HAP-1 (cell line): ENCODE measurements around the gene COQ2.
A peak's percentile ranks its signal among the peaks of the same experiment; 100 is the strongest.
"Not testable (repeated sequence)": the region's sequence is repeated elsewhere in the genome, so short reads cannot be mapped to it uniquely, and the experiment has no call there.

ENCODE experiments used
- DNase-seq, 2 experiments: peaks; one replicate each; pipeline ENCODE4 v3.0.0-alpha.2; 2016 to 2020; ENCODE audit warnings: low spot score in 2 of 2
- H3K27me3 ChIP-seq: fragments of 250-450 bp; sonication (Bioruptor Pico); 2 replicates; pipeline ENCODE4 v1.5.1; 2020; ENCODE audit warnings: low read depth, mild to moderate bottlenecking, moderate library complexity
- H3K36me3 ChIP-seq: fragments of 250-450 bp; sonication (Bioruptor Pico); replicated peaks from 2 replicates; pipeline ENCODE4 v1.5.1; 2020; ENCODE audit warnings: mild to moderate bottlenecking
- H3K4me1 ChIP-seq: fragments of 250-450 bp; sonication (Bioruptor Pico); 2 replicates; pipeline ENCODE4 v1.5.1; 2020; ENCODE audit warnings: mild to moderate bottlenecking
- H3K4me3 ChIP-seq: fragments of 250-450 bp; sonication (Bioruptor Pico); 2 replicates; pipeline ENCODE4 v1.5.1; 2020; ENCODE audit warnings: mild to moderate bottlenecking, moderate library complexity
- H3K9me3 ChIP-seq: fragments of 250-450 bp; sonication (Bioruptor Pico); 2 replicates; pipeline ENCODE4 v1.5.1; 2020; ENCODE audit warnings: mild to moderate bottlenecking, moderate library complexity
- in situ Hi-C: fragments of 300-500 bp; cut with MboI; formaldehyde crosslinking; loops from 3 replicates; pipeline ENCODE4 v1.14.3; 2020; ENCODE audit warnings: low sequenced_read_pairs, inconsistent platforms, mixed read lengths

COQ2 gene

DNA sequence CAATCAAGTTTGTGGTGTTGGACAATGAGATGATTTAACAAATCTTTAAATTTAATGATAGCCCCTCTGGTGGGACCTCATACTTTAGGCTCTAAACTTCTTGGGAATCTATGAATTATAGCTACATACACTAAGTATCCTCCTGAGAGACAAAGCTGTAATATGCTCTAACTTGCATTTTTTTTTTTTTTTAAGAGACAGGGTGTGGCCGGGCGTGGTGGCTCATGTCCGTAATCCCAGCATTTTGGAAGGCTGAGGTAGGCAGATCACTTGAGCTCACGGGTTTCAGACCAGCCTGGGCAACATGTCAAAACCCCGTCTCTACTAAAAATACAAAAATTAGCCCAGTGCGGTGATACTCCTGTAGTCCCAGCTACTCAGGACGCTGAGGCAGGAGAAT, 23.3 kb upstream of the COQ2 start:
- DNase-seq, result no peak
- Histone ChIP-seq H3K4me1 (no peaks in the 10 kb centered on the region), H3K4me3 (no peak overlapping the region), H3K9me3 (no peaks in the 10 kb centered on the region; the same call in 1 of the 2 replicates), H3K36me3 (peaks cover 5% of the 10 kb centered on the region), H3K27me3 (no peaks in the 10 kb centered on the region)
- in situ Hi-C loops, result no loop called here

DNA sequence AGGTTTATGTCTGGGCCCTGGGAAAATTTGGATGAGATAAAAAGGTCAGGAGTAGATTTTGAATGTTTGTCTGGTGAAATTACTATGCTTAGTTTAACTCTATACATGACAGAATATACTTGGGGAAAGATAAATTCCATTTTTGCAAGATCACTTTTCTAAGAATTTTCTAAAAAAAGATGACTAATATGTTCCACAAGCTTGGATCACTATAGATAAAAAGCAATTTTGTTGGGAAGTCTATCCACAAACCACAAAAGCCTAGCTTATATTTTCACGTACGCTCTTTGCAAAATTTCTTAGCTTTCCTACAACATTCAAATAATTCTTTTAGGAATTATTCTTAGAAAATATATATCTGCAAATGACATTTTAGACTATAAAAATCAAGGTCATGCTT, 20.6 kb upstream of the COQ2 start:
- Histone ChIP-seq H3K36me3 (peaks cover 12% of the 10 kb centered on the region), H3K9me3 (no peaks in the 10 kb centered on the region; the same call in 1 of the 2 replicates), H3K4me1 (no peaks in the 10 kb centered on the region), H3K4me3 (no peak overlapping the region), H3K27me3 (no peaks in the 10 kb centered on the region)
- in situ Hi-C loops, result no loop called here
- no peak for DNase-seq

DNA sequence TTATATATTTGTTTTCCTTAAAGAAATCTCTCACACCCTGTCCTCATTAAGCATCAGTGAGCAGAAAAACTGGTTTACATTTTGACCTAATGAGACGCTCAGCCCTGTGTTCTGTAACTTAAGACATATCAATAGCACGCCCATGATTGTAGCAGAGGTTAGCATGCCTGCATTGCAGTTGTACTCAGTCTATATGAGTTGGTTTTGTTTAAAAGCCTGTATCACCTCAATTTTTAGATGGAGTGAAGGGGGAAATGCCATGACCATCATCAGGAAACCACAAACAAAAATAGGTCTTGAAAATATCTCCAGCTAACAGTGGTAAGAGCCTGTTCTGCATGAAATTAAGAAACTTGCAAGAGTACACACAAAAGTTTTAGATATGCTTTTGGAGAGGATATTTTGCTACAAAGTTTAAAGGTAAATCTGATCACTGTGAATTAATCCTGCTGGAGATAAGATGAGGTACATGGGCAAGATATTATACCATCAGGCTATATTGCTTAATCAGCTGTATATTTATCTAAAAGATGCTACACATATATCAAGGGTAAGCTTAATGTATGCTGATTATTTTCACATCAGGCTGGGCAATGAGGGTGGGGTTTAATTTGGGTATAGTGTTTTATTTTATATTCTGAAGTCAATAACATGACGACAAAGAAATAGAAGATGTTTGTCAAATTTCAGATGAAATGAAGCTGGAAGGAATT, 13.1 kb upstream of the COQ2 start:
- no peaks in the 10 kb centered on the region for H3K9me3 ChIP-seq
- no peak for DNase-seq
- no peaks in the 10 kb centered on the region for H3K4me1 ChIP-seq
- no peak overlapping the region for H3K4me3 ChIP-seq
- H3K27me3 ChIP-seq, result no peaks in the 10 kb centered on the region
- in situ Hi-C loops, result no loop called here
- peaks cover 11% of the 10 kb centered on the region for H3K36me3 ChIP-seq

DNA sequence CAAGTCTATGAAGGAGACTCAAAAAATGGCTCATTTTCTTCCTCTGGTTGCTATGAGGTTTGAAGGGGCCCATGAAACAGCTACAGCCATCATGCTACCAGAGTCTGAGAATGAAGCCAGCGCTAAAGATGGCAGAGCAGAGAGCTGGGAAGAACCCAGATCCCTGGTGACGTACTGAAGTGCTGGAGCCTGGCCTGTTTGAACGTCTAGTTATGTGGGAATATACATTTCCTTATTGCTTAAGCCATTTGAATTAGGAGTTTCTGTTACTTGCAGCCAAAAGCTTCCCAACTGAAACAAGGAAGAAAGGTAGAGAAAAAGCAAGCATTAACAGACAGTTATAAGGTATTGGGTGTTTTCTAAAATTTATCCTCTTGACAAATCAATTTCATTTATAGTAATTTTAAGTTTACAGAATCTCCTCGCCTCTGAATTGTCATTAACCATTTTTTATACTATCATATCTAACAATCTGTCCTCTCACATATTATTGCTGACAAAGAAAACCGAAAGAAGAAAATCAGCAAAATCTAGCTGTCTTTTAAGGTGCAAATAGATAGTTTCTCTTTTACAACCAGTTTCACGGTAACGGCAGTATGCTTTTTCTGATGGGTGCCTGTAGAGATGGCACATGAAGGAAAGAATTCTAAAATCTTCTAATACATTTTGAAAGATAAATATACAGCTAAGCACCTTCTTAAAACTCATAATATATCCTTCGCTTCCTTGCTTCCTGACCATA, 8.9 kb upstream of the COQ2 start:
- Histone ChIP-seq H3K4me3 (no peak overlapping the region), H3K36me3 (no peaks in the 10 kb centered on the region; the same call in 1 of the 2 replicates), H3K9me3 (no peaks in the 10 kb centered on the region), H3K4me1 (no peaks in the 10 kb centered on the region), H3K27me3 (no peaks in the 10 kb centered on the region)
- in situ Hi-C loops, result no loop called here
- DNase-seq, result no peak

DNA sequence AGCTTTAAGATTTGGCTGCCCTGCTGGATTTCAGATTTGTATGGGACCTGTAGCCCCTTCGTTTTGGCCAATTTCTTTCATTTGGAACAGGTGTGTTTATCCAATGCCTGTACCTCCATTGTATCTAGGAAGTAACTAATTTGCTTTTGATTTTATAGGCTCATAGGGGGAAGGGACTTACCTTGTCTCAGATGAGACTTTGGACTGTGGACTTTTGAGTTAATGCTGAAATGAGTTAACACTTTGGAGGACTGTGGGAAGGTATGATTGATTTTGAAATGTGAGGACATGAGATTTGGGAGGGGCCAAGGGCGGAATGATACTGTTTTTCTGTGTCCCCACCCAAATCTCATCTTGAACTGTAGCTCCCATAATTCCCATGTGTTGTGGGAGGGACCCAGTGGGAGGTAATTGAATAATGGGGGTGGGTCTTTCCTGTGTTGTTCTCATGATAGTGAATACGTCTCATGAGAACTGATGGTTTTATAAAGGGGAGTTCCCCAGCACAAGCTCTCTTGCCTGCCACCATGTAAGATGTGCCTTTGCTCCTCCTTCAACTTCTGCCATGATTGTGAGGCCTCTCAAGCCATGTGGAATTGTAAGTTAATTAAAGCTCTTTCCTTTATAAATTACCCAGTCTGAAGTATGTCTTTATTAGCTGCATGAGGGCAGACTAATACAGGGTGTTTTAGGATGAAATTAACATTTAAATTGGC, 5.6 kb upstream of the COQ2 start:
- in situ Hi-C loops, H3K9me3 ChIP-seq, DNase-seq, H3K27me3 ChIP-seq, H3K36me3 ChIP-seq, H3K4me1 ChIP-seq, H3K4me3 ChIP-seq: not testable (repeated sequence)

DNA sequence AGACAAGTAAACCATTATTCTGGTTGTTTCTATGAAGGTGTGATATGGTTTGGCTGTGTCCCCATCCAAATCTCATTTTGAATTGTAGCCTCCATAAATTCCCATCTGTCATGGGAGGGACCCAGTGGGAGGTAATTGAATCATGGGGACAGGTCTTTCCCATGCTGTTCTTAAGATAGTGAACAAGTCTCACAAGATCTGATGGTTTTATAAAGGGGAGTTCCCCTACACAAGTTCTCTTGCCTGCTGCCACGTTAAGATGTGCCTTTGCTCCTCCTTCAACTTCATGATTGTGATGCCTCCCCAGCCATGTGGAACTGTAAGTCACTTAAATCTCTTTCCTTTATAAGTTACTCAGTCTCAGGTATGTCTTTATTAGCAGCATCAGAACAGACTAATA, 3.8 kb upstream of the COQ2 start:
- in situ Hi-C loops, DNase-seq, H3K27me3 ChIP-seq, H3K9me3 ChIP-seq, H3K4me3 ChIP-seq, H3K36me3 ChIP-seq: not testable (repeated sequence)
- H3K4me1 ChIP-seq, result peaks cover 10% of the 10 kb centered on the region

DNA sequence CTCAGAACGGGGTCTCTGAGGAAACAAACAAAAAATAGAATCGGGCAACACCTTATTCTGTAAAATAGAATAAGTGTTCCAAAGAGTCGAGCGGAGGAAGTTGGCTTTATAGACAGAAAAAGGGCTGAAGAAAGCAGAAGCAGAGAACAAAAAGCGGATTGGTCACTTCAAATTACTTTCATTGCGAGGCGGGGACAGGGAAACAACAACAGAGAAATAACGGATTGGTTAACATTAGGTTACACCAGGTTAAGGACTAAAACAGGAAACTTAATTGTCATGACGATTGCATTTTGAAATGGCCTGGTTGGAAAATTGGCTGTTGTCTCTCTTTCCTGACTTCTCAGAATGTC, 433 bp upstream of the COQ2 start:
- in situ Hi-C loops, result no loop called here
- no peaks in the 10 kb centered on the region for H3K9me3 ChIP-seq
- peaks cover 33% of the 10 kb centered on the region for H3K4me1 ChIP-seq
- no peaks in the 10 kb centered on the region; the same call in 1 of the 2 replicates for H3K36me3 ChIP-seq
- H3K27me3 ChIP-seq, result no peaks in the 10 kb centered on the region
- peak overlapping the region; percentile 63 for H3K4me3 ChIP-seq
- DNase-seq, result peak; percentile 11 to 26

DNA sequence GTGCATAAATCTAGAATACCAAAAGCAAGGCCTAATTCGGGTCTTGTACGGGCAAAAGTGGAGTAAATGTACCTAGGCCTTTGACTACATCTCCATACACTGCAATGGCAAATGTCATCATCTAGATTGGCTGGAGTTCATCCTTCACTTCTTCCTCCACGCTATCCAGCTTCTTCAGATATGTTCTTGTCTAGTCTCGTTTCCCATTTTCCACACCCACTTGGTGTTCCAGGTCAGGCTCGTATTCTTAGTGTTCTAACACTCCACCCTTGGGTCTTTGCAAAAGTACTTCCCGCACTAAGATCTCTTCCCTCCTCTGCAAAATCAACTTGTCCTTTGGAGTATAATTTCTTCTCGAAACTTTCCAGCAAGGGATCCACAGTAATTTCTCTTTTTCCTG, 1.4 kb downstream of the COQ2 start:
- Histone ChIP-seq H3K4me3 (peak overlapping the region; percentile 63), H3K27me3 (no peaks in the 10 kb centered on the region), H3K9me3 (no peaks in the 10 kb centered on the region), H3K36me3 (peaks cover 2% of the 10 kb centered on the region; the same call in 1 of the 2 replicates), H3K4me1 (peaks cover 37% of the 10 kb centered on the region)
- in situ Hi-C loops, result no loop called here
- DNase-seq, result no peak

DNA sequence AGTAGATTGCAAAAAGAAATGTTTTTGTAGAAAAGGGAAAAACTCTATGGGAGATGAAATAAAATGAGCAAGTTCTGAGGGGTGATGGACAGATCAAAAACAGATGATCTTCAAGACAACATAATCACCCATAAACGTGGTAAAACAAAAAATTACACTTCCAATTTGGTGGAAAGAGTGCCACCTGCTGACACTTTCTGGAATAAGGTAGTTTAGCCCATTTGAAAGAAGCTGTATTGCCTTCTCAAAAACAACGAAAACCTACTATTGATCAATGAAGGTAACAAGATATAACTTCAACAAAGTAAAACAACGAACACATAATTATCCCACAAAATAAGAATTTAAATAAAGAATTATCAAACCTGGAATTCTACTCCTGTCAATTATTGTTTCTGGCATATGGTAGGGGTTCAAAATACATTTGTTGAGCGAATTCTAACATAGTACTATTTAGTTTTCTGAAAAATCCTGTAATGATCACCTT, 2.5 kb downstream of the COQ2 start:
- no peak overlapping the region for H3K4me3 ChIP-seq
- peaks cover 37% of the 10 kb centered on the region for H3K4me1 ChIP-seq
- in situ Hi-C loops, result no loop called here
- DNase-seq, result peak; percentile 52 to 73
- no peaks in the 10 kb centered on the region for H3K27me3 ChIP-seq
- H3K9me3 ChIP-seq, result no peaks in the 10 kb centered on the region
- peaks cover 2% of the 10 kb centered on the region; the same call in 1 of the 2 replicates for H3K36me3 ChIP-seq

DNA sequence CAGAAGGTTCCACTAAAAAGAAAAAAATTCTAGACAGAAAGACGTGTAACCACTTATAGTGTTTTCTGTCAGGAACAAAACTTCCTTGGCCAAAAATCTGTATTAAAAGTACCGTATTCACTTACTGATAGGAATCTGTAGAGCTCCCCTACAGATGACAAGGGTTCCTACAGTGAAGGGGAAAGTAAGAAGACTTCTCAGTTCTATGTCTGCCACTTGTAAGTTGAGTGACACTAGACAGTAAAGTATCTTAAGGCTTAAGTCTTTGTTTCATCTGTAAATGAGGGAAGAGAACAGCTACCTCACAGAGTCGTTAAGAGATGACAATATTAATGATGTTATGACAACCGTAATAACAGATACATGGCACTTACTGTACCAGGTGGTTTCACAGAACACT, 3.3 kb downstream of the COQ2 start:
- peaks cover 37% of the 10 kb centered on the region for H3K4me1 ChIP-seq
- peaks cover 2% of the 10 kb centered on the region; the same call in 1 of the 2 replicates for H3K36me3 ChIP-seq
- no peaks in the 10 kb centered on the region for H3K9me3 ChIP-seq
- H3K4me3 ChIP-seq, result no peak overlapping the region
- in situ Hi-C loops, result no loop called here
- H3K27me3 ChIP-seq, result no peaks in the 10 kb centered on the region
- DNase-seq, result no peak

DNA sequence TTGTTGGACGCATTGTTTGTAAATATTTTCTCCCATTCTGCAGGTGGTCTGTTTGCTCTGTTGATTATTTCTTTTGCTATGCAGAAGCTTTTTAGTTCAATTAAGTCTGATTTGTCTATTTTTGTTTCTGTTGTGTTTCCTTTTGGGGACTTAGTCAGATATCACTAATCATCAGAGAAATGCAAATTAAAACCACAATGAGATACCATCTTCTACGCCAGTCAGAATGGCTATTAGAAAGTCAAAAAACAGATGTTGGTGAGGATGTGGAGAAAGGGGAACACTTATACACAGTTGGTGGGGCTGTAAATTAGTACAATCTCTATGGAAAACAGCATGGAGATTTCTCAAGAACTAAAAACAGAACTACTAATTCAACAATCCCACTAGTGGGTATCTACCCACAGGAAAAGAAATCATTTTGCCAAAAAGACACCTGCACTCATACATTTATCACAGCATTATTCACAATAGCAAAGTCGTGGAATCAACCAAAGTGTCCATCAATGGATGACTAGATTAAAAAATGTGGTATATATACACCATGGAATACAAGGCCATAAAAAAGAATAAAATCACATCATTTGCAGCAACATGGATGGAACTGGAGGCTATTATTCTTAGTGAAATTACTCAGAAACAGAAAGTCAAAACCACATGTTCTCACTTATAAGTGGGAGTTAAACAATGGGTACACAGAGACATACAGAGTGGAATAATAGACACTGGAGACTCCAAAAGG, 8.1 kb downstream of the COQ2 start:
- no peak overlapping the region for H3K4me3 ChIP-seq
- DNase-seq, result no peak
- no peaks in the 10 kb centered on the region; the same call in 1 of the 2 replicates for H3K9me3 ChIP-seq
- in situ Hi-C loops, result no loop called here
- H3K36me3 ChIP-seq, result peaks cover 6% of the 10 kb centered on the region
- no peaks in the 10 kb centered on the region for H3K27me3 ChIP-seq
- peaks cover 27% of the 10 kb centered on the region for H3K4me1 ChIP-seq

DNA sequence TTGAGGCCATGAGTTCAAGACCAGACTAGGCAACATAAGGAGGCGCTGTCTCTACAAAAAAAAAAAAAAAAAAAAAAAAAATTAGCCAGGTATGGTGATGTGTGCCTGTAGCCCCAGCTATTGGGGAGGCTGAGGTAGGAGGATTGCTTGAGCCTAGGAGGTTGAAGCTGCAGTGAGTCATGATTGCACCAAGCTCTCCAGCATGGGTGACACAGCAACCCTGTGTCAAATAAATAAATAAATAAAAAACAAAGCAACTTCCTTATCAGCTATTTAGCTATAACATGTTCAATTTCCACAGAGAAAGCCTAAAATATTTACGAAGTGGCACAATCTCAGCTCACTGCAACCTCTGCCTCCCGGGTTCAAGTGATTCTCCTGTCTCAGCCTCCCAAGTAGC, 10.7 kb downstream of the COQ2 start:
- not testable (repeated sequence) for DNase-seq
- peaks cover 15% of the 10 kb centered on the region for H3K36me3 ChIP-seq
- in situ Hi-C loops, result loop anchor here (25.0 kb wide), 1 partner anchor 812 kb away; no protein-coding TSS in a partner anchor

DNA sequence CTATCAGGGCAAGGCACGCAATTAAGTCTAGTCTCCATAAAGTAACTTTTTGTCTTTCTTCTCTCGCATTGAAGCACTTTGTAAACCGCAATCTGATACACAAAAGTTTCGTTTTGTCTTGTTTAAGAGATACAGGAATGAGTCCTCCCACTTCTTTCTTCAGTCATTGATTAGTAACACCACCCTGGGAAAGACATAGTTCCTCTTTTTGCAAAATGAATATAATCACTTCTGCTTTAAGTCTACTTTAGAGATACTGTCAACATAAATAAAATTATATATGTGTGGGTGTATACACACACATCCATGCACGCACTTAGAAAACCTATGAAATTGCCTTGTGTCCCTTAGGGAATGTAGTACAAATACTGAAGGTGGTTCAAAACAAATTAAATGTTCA, 11.7 kb downstream of the COQ2 start:
- Histone ChIP-seq H3K9me3 (no peaks in the 10 kb centered on the region; the same call in 1 of the 2 replicates), H3K36me3 (peaks cover 18% of the 10 kb centered on the region), H3K4me3 (no peak overlapping the region), H3K4me1 (peaks cover 14% of the 10 kb centered on the region), H3K27me3 (no peaks in the 10 kb centered on the region)
- in situ Hi-C loops, result loop anchor here (25.0 kb wide), 1 partner anchor 811 kb away; no protein-coding TSS in a partner anchor
- DNase-seq, result peak in 1 of 2 experiments; percentile 93

More for the DNA sequence above, 10.7 kb downstream of the COQ2 start:
- not testable (repeated sequence) for H3K27me3 ChIP-seq, H3K9me3 ChIP-seq, H3K4me3 ChIP-seq
- H3K4me1 ChIP-seq, result peaks cover 17% of the 10 kb centered on the region
